Glomerular visceral epithelial cell (primary cell): ENCODE measurements around the gene COX17.

Source experiments
- DNase-seq: peaks from one replicate; pipeline ENCODE4 v3.0.0-alpha.2; 2016; ENCODE audit errors: extremely low spot score

COX17 gene

DNA sequence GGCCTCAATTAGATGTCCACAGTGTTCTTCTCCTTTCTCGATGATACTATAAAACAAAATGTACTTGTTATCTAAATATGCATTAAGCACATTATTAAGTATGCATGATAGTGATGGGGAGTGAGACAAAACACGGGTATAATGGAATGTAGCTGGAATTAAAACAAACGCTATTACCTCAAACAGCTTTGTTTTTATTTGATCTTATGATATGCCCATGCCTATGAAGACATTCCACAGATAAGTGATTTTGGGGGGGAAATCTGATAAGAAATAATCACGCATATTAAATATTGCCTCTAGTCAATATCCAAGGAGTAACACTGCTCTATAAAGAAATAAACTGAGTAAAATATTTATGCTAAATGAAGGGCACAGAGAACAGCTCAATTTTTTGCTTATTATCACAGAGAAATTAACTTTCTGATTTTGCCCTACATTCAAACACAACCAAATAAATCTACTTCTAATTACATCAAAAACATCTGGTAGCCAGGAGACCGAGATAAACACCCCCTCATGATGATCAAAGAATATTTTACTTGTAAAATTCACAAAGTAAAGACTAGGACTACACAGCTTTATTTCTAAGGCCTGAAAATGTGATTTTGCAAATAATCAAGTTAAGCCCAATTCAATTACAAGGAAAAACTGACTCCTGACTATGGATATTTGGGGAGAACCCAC lies 1.9 kb downstream of the COX17 start:
- no peak for DNase-seq

DNA sequence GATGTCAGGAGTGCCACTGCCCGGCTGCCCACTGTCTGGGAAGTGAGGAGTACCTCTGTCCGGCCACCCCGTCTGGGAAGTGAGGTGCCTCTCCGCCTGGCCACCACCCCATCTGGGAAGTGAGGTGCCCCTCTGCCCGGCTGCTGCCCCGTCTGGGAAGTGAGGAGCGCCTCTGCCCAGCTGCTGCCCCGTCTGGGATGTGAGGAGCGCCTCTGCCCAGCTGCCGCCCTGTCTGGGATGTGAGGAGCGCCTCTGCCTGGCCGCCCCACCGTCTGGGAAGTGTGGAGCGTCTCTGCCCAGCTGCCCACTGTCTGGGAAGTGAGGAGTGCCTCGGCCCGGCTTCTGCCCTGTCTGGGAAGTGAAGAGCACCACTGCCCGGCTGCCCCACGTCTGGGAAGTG lies 3.3 kb downstream of the COX17 start:
- no peak for DNase-seq

DNA sequence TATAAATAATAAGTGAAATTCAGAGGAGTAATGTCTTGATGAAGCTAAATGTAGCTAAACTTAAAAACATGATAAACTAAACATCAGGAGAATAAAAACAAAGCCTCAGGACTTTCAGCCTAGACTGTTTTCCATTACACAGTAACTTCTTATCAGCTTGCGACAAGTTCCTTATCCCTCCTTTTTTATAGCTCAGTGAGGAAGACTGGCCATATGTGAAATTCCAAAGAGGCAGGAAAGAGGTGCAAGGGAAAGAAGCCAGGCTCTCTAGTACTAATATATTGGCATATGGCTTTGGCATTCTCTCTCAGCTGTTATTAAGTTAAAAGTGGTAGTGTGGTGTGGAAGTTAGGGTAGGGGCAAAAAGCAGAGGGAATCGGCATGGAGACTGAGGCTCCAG lies 4.4 kb downstream of the COX17 start:
- DNase-seq = no peak

DNA sequence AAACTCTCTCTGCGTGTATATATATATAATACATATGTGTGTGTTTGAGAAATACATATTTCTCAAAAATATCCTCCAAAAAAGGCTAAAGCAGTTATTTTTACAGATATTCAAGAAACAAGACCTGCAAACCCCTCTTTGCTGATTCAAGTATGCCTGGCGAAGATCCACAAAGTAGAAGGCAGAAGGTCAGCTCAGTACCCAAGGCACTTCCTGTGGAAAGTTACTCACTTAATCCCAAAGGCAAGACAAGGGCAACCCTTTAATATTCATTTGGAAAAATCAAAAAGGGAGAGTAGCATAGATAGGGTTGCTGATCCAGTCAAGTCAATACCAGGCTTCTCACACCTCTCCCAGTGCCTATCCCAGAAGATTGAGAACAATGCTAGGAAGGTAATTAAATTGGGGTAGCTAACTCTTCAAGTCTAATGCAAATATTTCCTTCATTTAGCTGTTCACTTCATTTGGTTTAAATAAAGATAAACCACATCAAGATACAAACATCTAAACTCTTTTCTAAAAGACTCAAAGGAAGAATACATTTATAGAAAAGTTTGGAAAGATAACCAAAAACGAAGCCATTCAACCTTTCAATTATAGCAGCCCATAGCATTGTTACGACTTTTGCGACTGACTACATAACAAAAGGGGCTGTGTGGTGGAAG lies 7.2 kb downstream of the COX17 start:
- DNase-seq = no peak

DNA sequence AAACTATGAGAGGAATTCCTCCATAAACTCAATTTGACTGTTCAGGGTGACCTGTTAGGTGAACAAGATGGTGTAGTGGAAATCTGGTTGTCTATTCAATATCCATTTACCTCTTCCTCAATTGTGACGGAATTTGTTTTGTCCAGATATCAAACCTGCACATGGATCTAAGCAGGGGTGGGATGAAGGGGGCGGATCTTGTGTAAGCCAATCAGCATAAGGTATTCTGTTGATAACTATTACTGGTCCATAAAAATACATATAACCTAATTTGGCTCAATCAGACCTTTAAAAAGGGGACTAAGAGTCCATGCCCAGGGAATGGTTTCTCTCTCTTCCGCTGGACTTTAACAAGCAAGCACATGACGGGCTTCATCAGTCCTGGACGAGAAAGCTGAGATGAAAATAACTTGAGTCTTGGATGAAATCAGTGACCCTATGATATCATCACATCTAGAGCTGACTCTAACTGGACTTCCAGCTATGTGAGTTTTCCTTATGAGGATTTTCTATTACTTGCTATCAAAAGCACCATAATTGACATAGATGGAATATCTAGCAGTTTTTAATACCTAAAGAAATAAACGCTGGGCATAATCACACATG lies 11.1 kb downstream of the COX17 start:
- no peak for DNase-seq

DNA sequence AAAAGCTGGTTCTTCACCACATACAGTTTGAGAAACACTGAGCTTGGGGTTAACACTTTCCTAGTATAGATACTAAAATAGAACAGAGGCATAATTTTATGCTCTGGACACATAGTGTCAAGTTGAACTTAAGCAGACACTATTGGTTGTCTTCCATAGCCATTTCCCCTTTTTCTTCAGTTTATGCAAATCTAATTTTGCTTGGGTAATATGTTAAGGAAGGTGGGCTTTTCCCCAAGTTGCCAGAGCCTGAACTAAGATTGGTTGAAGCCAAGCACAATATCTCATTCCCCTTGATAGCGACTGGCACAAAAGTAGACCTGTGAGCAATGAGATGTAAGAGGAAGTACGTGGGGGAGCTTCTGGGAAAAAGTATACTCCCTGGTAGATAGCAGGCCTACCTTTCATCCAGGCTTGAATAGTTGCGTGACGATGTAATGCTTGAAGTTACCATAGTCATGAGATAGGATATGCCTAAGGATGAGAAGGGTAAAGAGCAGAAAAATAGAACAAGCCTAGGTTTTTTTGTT lies 12.3 kb downstream of the COX17 start:
- DNase-seq = peak; percentile 73

DNA sequence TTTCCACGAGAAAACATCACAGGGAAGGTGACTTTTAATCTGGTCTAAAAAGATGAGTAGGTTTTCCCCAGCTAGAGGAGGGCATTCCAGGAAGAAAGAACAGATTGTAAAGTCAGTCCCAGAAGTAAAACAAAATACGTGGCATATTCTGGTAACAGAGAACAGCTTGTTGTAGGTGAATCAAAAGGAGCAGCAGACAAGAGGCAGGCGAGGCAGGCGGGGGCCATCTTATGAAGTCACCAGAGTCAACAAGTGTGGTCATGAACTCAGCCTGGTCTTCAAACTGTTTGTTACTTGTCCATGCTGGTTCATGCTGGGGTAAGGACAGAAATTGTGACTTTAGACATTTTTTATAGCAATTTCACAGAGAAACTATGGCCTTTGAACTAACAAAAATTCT lies 12.8 kb downstream of the COX17 start:
- no peak for DNase-seq

DNA sequence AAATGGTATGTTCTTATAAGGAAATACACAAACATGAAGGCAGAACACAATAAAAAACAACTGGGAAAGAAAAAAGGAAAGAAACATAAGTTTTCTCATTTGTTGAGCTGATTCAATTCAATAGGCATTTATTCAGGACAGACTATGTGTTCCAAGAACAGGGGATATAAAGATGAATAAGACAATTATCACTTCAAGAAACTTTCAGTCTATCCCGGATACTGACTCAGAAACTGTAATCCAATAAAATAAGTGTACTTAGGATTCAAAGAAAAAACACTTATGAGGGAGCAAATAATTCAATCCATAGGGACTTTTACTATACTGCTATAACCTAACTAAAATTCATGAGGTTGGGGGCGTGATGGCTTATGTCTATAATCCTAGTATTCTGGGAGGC lies 13.3 kb downstream of the COX17 start:
- no peak for DNase-seq

DNA sequence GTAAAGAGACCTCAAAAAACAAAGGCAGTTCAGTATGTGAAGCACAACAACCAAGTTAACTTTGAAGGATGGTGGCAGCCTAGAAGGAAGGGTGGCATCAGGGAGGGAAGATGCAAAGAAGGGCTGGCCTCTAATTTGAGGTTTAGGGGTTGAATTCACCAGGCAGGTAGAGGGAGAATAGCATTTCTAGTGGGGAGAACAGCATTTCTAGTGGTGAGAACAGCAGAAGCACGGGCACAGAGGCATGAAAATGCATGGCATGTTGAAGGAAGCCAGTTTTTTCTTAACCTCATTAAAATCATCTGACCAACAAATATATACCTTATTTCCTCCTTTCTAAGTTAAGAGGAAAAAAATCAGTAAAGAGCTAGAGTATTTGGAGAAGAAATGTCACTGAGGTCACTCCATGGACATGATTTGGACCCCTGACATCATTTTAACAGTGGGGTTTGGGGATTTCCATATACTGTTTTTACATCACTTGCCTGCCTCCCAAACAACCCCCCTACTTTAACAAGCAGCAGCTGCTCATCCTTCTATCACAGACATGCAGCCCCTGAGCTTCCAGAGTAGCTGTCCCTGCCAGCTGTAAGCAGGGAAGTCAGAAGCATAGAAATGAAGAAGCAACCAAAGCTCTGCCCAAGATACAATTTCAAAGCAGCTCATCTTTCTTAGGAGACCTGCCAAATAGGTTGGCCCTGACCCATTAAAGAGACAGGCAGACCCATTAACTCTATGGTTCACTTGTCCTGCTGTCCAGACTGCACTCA lies 14.4 kb downstream of the COX17 start:
- peak; percentile 30 for DNase-seq

DNA sequence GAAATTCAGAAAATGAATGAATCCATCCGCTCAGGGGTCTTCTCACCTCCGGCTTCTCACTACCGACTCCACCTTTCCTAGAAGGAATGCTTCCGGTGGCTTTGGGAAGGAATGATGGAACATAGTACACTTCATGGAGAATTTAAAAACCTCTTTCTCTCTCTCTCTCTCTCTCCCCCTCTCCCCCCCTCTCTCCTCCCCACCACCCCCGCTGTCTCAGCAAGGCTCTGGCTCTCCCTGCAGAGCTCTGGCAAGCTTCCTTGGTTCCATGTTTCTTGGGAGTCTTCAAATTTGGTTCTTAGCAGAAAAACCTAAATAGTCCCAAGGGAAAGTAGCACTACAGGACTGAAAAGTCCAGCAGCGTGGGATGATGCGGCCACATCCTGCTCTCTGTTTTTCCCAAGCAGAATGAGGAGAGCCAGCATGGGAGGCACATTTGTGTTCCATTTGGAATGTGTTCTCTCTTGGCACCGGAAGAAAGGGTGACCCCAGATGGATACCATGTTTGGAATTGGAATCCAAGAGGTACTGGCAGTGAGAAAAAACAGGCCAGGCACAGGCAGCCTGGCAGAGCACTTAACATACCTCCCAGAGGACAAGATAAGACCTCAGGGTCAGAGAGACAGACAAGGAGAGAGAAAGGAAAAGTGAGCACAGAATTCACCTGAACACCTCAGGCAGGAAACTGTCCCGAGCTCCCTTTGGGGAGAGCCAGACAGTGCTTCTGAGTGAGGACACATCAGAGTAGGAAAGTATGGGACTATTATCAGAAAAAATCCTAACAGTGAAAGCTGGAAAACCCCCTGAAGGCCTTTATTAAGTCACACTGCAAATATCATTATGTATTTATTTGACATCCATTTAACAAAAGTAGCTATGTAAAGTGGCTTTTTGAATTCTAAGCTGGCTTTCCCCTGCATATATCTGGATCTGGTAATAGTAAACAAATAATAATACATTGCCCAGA lies 16.4 kb downstream of the COX17 start, which contains the start of gene POPDC2:
POPDC2 (minus strand) TSS at position 116 of the 967 bp plus-strand sequence. CDS start 166 bp downstream, outside the sequence.
- no peak for DNase-seq

DNA sequence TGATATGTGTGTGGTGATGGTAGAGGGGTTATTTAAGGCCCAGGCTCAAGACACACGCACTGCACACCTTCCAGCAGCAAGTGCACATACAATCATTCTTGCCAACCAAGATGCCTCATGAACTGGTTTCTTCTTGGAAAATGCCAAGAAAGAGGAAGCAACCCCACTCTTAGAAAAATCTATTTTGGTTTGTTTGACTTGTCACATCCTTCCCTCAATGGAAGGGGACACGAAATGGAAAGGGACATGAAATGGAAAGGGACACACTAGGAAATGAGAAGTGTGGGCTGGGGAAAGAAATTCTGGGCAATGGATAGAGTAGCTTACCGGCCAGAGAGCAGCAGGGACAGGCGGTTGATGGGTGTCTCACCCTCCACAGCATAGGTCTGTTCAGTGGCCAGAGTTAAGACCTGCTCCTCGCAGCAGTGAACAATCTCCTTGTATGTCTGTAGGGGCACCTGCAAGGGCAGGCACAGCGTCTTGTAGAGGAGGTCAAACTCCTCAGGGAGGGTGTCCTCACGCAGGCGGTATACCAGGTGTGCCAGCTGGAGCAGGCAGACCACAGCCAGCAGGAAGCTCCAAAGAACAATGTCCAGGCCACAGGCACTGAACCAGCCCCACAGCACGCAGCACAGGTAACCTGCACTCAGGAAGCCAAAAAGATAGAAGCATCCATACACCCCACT lies 17.5 kb downstream of the COX17 start:
- DNase-seq = no peak

DNA sequence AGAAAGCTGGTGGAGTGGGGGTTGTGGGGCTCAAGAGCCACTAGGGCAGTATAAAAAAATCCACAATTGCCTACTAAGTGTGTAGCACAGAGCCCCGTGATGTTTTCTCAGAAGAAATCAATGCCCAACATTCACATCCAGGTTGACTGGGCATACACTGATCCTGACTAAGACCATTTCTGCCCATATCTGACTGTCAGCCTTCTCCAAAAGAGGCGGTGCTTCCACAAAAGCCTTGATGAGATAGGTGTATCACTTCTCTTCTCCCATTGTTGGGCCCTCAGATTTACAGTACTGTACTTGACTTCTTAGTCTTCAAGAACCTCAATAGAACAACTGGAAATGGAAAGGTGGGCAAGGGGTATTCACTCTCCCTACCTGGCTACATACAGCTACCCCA lies 18.2 kb downstream of the COX17 start:
- DNase-seq = no peak

DNA sequence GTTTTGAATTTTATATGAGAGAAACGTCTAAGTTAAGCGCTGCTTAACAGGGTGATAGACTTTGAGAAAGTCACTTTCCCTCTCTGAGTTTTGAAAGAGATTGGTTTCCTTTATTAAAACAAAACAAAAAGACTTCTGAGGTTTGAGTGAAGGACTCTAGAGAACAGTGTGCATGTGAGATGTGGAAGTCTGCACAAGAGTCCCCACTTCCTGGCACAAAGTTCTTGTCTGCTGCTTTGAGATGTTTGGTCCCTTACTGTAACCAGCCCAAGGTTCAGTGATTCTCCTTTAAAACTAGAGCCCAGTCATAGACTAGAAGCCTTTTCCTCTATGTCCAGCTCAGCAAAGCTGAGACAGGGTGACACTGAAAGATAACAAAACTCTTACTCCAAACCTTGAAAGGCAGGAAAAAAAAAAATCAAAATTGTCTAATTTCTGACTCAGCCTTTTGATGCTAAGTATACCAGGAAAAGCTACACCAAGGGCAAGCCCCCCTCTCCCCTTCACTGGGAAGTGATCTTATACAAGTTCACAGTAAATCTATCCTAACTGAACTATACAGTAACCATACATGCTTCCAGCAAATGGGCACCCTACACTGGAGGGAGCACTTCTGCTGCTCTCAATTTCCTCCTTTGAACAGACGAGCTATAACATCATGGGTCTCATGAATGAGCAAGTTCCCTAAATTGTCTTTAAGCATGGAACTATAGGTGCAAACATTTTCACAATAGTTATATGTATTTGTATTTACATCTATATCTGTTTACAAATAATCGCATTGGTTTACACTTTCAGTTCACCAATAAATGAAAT lies 19.1 kb downstream of the COX17 start:
- no peak for DNase-seq

DNA sequence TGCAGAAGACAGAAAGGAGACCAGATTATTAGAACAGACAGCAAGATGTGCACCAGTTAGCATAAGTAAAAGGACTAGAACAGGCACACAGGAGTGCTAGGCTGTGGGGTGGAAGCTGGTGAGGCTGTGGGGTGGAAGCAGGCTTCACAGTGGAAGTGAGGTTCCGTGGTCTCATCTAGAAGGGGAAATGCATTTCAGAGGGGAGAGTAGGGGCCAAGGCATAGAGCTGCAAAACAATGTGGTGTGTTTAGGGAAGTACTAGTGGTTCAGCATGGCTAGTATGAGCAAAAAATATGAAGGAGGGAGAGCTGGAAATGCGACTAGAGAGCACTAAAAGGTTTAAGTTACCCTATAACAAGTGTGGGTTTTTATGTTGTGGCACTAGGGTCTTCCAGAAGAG lies 23.3 kb downstream of the COX17 start:
- DNase-seq = no peak

DNA sequence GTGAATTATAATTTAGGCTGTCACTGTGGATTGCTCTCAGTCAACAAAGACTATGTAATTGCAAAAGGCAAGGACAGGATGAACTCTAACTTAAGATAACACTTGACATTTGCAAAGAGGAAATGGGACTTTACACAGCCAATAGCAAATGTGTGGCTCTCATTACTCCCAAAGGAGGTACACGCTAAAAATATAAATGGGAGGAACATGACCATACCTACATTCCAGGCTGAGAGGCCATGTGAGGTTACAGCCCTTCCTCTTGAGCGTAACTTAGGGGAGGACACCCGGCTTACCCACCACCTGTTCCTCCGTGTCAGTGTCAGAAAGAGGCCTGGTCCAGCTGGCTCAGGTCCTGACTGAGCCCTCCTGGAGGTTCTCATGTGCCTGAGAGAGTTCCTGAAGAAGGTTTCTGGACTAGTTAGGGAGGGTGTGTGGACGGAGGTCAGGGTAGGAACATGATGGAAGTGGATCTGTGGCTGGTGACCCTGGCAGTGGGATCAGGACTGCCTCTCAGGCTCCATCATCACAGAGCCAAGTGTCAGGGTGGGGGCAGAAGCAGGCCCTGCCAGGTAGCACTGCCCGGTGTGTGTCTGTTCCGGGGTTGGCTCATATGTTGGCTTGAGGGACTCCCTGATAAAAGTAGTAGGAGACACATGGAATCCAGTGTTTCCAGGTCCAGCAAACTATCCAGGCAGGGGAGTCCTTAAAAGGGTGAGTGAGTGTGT lies 24.7 kb downstream of the COX17 start:
- no peak for DNase-seq

DNA sequence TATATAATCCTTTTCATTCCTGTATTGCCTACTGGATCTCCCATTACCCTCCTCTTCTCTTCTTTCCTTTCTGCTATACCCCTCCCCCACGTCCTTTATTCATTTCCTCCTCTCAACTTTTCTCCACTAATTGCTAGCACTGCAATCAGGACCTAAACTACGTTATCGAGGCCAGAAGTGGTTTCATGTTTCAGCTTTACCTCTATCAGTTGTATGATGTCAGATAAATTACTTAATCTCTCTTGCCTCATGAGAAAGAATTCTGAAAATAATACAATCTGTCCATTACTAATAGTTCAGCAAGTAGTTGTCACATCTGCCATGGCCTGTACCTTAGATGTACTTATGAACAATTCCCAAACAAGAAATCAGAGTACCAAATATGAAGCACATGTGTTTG lies 27.4 kb downstream of the COX17 start:
- DNase-seq = no peak

DNA sequence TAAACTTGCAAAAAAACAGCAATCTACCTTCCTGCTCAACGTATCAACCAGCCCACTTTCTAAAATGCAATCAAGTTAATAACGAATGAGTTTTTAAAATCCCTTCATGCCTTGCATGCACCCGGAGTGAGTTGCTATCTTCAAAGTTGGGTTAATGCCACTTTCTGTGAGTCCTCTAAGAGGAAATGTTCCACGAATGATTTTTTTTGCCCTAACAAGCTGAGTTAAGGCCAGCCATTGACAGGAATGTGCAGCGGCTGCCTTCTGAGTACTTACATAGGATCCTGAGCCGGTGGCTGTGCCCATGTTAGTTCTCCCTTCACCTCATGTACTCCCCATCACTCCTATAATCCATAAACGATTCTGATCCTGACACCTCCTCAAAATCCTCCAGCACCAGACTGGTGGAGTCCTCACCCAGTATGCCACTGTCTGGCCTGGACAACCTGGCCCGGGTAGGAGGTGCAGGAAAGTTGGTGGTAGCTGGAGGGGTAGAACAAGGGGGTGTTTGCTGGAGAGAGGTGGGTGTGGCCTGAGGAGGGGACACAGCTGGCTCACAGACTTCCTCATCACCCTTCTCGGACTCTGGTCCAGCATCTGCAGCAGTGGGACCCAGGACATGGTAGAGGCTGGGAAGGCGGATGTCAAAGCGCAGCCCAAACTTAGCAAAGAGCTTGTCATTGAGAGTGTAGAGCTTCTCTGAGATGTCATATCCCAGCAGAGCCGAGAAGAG lies 29.2 kb downstream of the COX17 start:
- DNase-seq = no peak

DNA sequence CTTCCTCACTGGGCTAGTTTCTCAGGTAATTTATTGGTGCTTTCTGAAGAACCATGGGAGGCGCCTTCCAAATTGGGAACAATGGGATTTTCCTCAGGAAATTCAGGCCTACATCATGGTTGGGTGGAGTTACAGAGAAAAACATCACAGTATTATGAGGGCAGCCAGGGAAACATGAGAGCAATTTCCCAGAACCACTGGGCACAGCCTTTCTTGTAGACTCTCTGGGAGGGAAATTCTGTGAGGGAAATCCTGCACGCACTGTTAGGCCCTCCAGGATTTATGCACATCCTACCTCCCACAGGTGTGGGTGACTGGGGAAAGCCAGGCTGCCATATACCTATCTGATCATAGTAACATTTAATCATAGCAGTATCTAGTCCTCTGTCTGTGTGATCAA lies 30.0 kb downstream of the COX17 start:
- no peak for DNase-seq
